SK-N-SH treated with all-trans-retinoic acid at 6 μM for 48 hours (cell line): ENCODE results near the gene CASP3.

Experiments
- CSDC2 ChIP-seq: fragments of 250-450 bp; sonication (Bioruptor Pico); IDR thresholded peaks from 2 replicates; pipeline ENCODE4 v1.5.0; 2020; ENCODE audit warnings: mild to moderate bottlenecking, moderate library complexity
- ESRRG ChIP-seq: fragments of 250-450 bp; sonication (Bioruptor Pico); IDR thresholded peaks from 2 replicates; pipeline ENCODE4 v1.6.1; 2021; ENCODE audit warnings: mild to moderate bottlenecking
- ISL1 ChIP-seq: fragments of 250-450 bp; sonication (Bioruptor Pico); IDR thresholded peaks from 2 replicates; pipeline ENCODE4 v2.1.2; 2022; ENCODE audit warnings: mild to moderate bottlenecking, moderate library complexity
- PPARA ChIP-seq: fragments of 250-450 bp; sonication (Bioruptor Pico); IDR thresholded peaks from 2 replicates; pipeline ENCODE4 v1.5.0; 2020; ENCODE audit warnings: mild to moderate bottlenecking, borderline replicate concordance
- ZFP3 ChIP-seq: fragments of 250-450 bp; sonication (Bioruptor Pico); IDR thresholded peaks from 2 replicates; pipeline ENCODE4 v1.5.0; 2020; ENCODE audit warnings: mild to moderate bottlenecking, moderate library complexity
- ZFP30 ChIP-seq: fragments of 450-650 bp; formaldehyde crosslinking; IDR thresholded peaks from 2 replicates; pipeline ENCODE4 v1.5.0; 2022; ENCODE audit warnings: mild to moderate bottlenecking, moderate library complexity
- ZNF70 ChIP-seq: fragments of 450-650 bp; formaldehyde crosslinking; IDR thresholded peaks from 2 replicates; pipeline ENCODE4 v1.5.0; 2020; ENCODE audit warnings: mild to moderate bottlenecking, moderate library complexity
- ZNF8 ChIP-seq: fragments of 450-650 bp; formaldehyde crosslinking; IDR thresholded peaks from 2 replicates; pipeline ENCODE4 v1.5.0; 2020; ENCODE audit warnings: mild to moderate bottlenecking, moderate library complexity
- TF ChIP-seq, protein P1 (sequence below): fragments of 250-450 bp; sonication (Bioruptor Pico); IDR thresholded peaks from 2 replicates; pipeline ENCODE4 v1.5.1; 2020; ENCODE audit warnings: low read depth, mild to moderate bottlenecking, moderate library complexity
- TF ChIP-seq, protein P2 (sequence below): fragments of 250-450 bp; sonication (Bioruptor Pico); IDR thresholded peaks from 2 replicates; pipeline ENCODE4 v1.8.0; 2020; ENCODE audit warnings: mild to moderate bottlenecking, moderate library complexity, borderline replicate concordance

DNA sequence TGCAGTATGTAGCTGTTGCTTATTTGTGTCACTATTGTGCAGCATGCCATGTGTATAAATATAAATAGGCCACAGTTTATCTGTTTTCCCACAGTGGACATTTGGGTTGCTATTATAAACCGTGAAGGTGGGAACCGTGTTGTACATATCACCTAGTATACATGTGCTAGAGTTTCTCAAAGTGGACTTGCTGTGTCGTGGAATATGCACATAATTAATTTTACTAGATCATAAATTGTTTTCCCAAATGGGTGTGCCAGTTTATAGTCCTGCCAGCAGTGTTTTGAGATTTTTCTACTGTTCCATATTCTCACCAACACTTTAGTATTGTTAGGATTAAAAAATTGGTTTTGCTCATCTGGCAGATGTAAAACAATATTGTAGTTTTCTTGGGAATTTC, 38.8 kb upstream of the CASP3 start:
- TF ChIP-seq CSDC2 (no peak), ISL1 (no peak), ZNF8 (CRISPR knock-in tag) (no peak), ZFP30 (CRISPR knock-in tag) (no peak), ZFP3 (CRISPR knock-in tag) (no peak), PPARA (CRISPR knock-in tag) (no peak), ZNF70 (CRISPR knock-in tag) (no peak), ESRRG (CRISPR knock-in tag) (no peak)
- TF ChIP-seq, protein P1, sequence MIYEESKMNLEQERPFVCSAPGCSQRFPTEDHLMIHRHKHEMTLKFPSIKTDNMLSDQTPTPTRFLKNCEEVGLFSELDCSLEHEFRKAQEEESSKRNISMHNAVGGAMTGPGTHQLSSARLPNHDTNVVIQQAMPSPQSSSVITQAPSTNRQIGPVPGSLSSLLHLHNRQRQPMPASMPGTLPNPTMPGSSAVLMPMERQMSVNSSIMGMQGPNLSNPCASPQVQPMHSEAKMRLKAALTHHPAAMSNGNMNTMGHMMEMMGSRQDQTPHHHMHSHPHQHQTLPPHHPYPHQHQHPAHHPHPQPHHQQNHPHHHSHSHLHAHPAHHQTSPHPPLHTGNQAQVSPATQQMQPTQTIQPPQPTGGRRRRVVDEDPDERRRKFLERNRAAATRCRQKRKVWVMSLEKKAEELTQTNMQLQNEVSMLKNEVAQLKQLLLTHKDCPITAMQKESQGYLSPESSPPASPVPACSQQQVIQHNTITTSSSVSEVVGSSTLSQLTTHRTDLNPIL (CRISPR knock-in tag), result no peak
- TF ChIP-seq, protein P2, sequence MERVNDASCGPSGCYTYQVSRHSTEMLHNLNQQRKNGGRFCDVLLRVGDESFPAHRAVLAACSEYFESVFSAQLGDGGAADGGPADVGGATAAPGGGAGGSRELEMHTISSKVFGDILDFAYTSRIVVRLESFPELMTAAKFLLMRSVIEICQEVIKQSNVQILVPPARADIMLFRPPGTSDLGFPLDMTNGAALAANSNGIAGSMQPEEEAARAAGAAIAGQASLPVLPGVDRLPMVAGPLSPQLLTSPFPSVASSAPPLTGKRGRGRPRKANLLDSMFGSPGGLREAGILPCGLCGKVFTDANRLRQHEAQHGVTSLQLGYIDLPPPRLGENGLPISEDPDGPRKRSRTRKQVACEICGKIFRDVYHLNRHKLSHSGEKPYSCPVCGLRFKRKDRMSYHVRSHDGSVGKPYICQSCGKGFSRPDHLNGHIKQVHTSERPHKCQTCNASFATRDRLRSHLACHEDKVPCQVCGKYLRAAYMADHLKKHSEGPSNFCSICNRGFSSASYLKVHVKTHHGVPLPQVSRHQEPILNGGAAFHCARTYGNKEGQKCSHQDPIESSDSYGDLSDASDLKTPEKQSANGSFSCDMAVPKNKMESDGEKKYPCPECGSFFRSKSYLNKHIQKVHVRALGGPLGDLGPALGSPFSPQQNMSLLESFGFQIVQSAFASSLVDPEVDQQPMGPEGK (CRISPR knock-in tag), result no peak
